WTC11 (cell line): ENCODE data around the gene PLXNB1. TPM values are rescaled to one million over a fixed set of nuclear protein-coding genes. Genes with fewer than 3 reads are reported as not detected.

Experiments
- ATAC-seq: fragments of 200-7000 bp; cut with Tn5 transposase; 2 replicates; pipeline ENCODE4 v1.10.0; 2021; ENCODE audit warnings: mild to moderate bottlenecking, moderate library complexity
- CTCF ChIA-PET: fragments of 300-600 bp; sonication (Branson Sonifier 250); formaldehyde crosslinking; loops from one replicate; lab custom pipeline; 2021; ENCODE audit warnings: antibody characterized with exemption; lab: Charles Lee
- POLR2A ChIA-PET: fragments of 350-600 bp; sonication (Branson Sonifier 250); formaldehyde crosslinking; loops from one replicate; lab custom pipeline; 2021; ENCODE audit warnings: antibody characterized with exemption; lab: Charles Lee
- DNase-seq: peaks from one replicate; pipeline ENCODE4 v3.0.0; 2021; ENCODE audit warnings: low spot score
- H3K27ac Mint-ChIP-seq: 2 replicates; pipeline ENCODE4 v1.8.0; 2021; ENCODE audit warnings: mixed read lengths
- H3K27me3 Mint-ChIP-seq: 2 replicates; pipeline ENCODE4 v1.8.0; 2021; ENCODE audit warnings: low read depth, mild to moderate bottlenecking, moderate library complexity, mixed read lengths
- H3K36me3 Mint-ChIP-seq: 2 replicates; pipeline ENCODE4 v1.8.0; 2021; ENCODE audit warnings: mixed read lengths
- H3K4me1 Mint-ChIP-seq: 2 replicates; pipeline ENCODE4 v1.8.0; 2022; ENCODE audit warnings: mixed read lengths
- H3K4me3 Mint-ChIP-seq: 2 replicates; pipeline ENCODE4 v1.8.0; 2021; ENCODE audit warnings: mild to moderate bottlenecking, moderate library complexity, mixed read lengths
- H3K9me3 Mint-ChIP-seq: 2 replicates; pipeline ENCODE4 v1.8.0; 2021; ENCODE audit warnings: mixed read lengths
- CREB1 ChIP-seq: sonication (generic); formaldehyde crosslinking; IDR thresholded peaks from 2 replicates; pipeline ENCODE4 v1.8.0; 2023; ENCODE audit warnings: mild to moderate bottlenecking, missing genetic modification reagents
- FOXJ3 ChIP-seq: sonication (generic); formaldehyde crosslinking; IDR thresholded peaks from 2 replicates; pipeline ENCODE4 v1.9.0; 2021; ENCODE audit warnings: missing genetic modification reagents, mild to moderate bottlenecking, borderline replicate concordance
- HMGA2 ChIP-seq: fragments of 250-450 bp; sonication (Bioruptor Pico); IDR thresholded peaks from 2 replicates; pipeline ENCODE4 v1.4.0; 2021; ENCODE audit warnings: mild to moderate bottlenecking, moderate library complexity
- JUN ChIP-seq: sonication (generic); formaldehyde crosslinking; IDR thresholded peaks from 2 replicates; pipeline ENCODE4 v1.8.0; 2023; ENCODE audit warnings: mild to moderate bottlenecking, missing genetic modification reagents
- KAT7 ChIP-seq: sonication (generic); formaldehyde crosslinking; IDR thresholded peaks from 2 replicates; pipeline ENCODE4 v1.8.1; 2023; ENCODE audit warnings: missing genetic modification reagents, mild to moderate bottlenecking, borderline replicate concordance
- MXD4 ChIP-seq: fragments of 250-450 bp; sonication (Bioruptor Pico); IDR thresholded peaks from 2 replicates; pipeline ENCODE4 v1.8.0; 2021; ENCODE audit warnings: mild to moderate bottlenecking, moderate library complexity, borderline replicate concordance
- NR1H2 ChIP-seq: sonication (generic); formaldehyde crosslinking; IDR thresholded peaks from 2 replicates; pipeline ENCODE4 v1.9.0; 2021; ENCODE audit warnings: mild to moderate bottlenecking, moderate library complexity, missing genetic modification reagents
- NR2C2 ChIP-seq: sonication (generic); formaldehyde crosslinking; IDR thresholded peaks from 2 replicates; pipeline ENCODE4 v1.8.0; 2022; ENCODE audit warnings: mild to moderate bottlenecking, missing genetic modification reagents
- RELA ChIP-seq: sonication (generic); formaldehyde crosslinking; IDR thresholded peaks from 2 replicates; pipeline ENCODE4 v1.8.1; 2022; ENCODE audit warnings: missing genetic modification reagents, mild to moderate bottlenecking, borderline replicate concordance
- SMAD3 ChIP-seq: sonication (generic); formaldehyde crosslinking; IDR thresholded peaks from 2 replicates; pipeline ENCODE4 v1.8.0; 2022; ENCODE audit warnings: missing genetic modification reagents, mild to moderate bottlenecking, borderline replicate concordance
- TCF7 ChIP-seq: sonication (generic); formaldehyde crosslinking; IDR thresholded peaks from 2 replicates; pipeline ENCODE4 v1.8.0; 2022; ENCODE audit warnings: mild to moderate bottlenecking, low read depth, missing genetic modification reagents, moderate library complexity
- ZBTB21 ChIP-seq: sonication (generic); formaldehyde crosslinking; IDR thresholded peaks from 2 replicates; pipeline ENCODE4 v1.8.1; 2023; ENCODE audit warnings: mild to moderate bottlenecking, missing genetic modification reagents, borderline replicate concordance
- ZNF396 ChIP-seq: fragments of 250-450 bp; sonication (Bioruptor Pico); IDR thresholded peaks from 2 replicates; pipeline ENCODE4 v1.8.0; 2021; ENCODE audit warnings: mild to moderate bottlenecking, moderate library complexity, borderline replicate concordance
- total RNA-seq: library from RNA; stranded (reverse); gene quantifications from 3 replicates; pipeline ENCODE4 v1.2.3, GENCODE V29; 2021
- TF ChIP-seq, protein P1 (sequence below): sonication (generic); formaldehyde crosslinking; IDR thresholded peaks from 2 replicates; pipeline ENCODE4 v1.8.1; 2022; ENCODE audit warnings: missing genetic modification reagents, borderline replicate concordance
- TF ChIP-seq, protein P2 (sequence below): sonication (generic); formaldehyde crosslinking; IDR thresholded peaks from 2 replicates; pipeline ENCODE4 v1.8.0; 2023; ENCODE audit warnings: missing genetic modification reagents, mild to moderate bottlenecking, borderline replicate concordance
- TF ChIP-seq, protein P3 (sequence below): sonication (generic); formaldehyde crosslinking; IDR thresholded peaks from 2 replicates; pipeline ENCODE4 v1.8.0; 2023; ENCODE audit warnings: missing genetic modification reagents
- TF ChIP-seq, protein P4 (sequence below): fragments of 250-450 bp; sonication (Bioruptor Pico); IDR thresholded peaks from 2 replicates; pipeline ENCODE4 v2.1.2; 2022; ENCODE audit warnings: mild to moderate bottlenecking, moderate library complexity
- TF ChIP-seq, protein P5 (sequence below): sonication (generic); formaldehyde crosslinking; IDR thresholded peaks from 2 replicates; pipeline ENCODE4 v1.8.1; 2023; ENCODE audit warnings: mild to moderate bottlenecking, missing genetic modification reagents
- TF ChIP-seq, protein P6 (sequence below): fragments of 250-450 bp; sonication (Bioruptor Pico); IDR thresholded peaks from 2 replicates; pipeline ENCODE4 v1.9.0; 2021; ENCODE audit warnings: mild to moderate bottlenecking

The PLXNB1 gene
- total RNA-seq, 1 experiment from 2014 or later, result 143 TPM

DNA sequence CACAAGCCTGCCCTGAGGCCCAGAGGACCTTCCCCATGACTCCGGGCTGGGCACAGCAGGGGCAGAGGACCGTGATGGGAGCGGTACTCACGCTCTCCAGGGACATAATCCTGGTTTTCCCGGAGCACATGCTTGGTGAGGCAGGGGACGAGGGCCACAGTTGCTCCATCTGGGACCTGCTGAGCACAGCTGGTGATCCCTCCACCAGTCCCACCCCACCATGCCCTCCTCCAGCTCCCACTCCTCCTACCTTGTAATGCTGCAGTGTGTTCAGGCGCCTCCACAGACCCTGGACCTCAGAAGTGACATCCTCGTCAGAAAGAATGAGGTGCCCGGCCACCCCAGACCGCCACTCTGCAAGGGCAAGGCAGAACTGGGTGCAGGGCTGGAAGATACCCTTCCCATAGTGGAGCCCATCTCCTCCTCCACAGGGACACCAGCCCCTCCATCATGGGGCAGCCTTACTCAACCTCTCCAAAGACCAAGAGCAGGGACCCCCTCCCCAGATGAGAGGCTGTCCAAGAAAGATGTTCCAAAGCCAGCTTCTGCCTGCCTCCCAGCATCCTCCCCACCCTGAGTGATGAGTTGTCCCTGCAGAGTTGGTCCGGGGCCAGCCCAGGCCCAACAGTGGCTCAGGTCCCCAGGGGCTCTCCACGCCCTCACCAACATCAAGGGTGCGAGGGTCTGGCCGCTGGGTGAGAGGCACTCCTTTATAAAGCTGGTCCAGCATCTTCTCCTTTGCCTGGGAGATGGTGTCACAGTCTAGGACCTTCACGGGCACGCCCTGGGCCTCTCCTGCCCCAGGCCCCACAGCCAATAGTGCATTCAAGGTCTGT lies 19.5 kb downstream of the PLXNB1 start:
- Mint-ChIP-seq H3K4me3 (no peak overlapping the region), H3K4me1 (no peaks in the 10 kb centered on the region), H3K27me3 (no peaks in the 10 kb centered on the region), H3K27ac (no peak overlapping the region), H3K9me3 (no peaks in the 10 kb centered on the region), H3K36me3 (peaks cover 79% of the 10 kb centered on the region)
- ChIA-PET CTCF (interaction anchor here (1.0 to 18.3 kb wide), 2 partner anchors 12 to 26 kb away, joined by 3 to 218 read pairs; no protein-coding TSS in a partner anchor), POLR2A (no interaction called here)
- ATAC-seq (no peak), DNase-seq (peak; percentile 4)
- TF ChIP-seq RELA (CRISPR knock-in tag) (no peak), MXD4 (no peak), NR2C2 (CRISPR knock-in tag) (no peak), SMAD3 (no peak), HMGA2 (CRISPR knock-in tag) (no peak)
- TF ChIP-seq, protein P1, sequence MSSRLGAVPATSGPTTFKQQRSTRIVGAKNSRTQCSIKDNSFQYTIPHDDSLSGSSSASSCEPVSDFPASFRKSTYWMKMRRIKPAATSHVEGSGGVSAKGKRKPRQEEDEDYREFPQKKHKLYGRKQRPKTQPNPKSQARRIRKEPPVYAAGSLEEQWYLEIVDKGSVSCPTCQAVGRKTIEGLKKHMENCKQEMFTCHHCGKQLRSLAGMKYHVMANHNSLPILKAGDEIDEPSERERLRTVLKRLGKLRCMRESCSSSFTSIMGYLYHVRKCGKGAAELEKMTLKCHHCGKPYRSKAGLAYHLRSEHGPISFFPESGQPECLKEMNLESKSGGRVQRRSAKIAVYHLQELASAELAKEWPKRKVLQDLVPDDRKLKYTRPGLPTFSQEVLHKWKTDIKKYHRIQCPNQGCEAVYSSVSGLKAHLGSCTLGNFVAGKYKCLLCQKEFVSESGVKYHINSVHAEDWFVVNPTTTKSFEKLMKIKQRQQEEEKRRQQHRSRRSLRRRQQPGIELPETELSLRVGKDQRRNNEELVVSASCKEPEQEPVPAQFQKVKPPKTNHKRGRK (CRISPR knock-in tag), result no peak
- TF ChIP-seq, protein P2, sequence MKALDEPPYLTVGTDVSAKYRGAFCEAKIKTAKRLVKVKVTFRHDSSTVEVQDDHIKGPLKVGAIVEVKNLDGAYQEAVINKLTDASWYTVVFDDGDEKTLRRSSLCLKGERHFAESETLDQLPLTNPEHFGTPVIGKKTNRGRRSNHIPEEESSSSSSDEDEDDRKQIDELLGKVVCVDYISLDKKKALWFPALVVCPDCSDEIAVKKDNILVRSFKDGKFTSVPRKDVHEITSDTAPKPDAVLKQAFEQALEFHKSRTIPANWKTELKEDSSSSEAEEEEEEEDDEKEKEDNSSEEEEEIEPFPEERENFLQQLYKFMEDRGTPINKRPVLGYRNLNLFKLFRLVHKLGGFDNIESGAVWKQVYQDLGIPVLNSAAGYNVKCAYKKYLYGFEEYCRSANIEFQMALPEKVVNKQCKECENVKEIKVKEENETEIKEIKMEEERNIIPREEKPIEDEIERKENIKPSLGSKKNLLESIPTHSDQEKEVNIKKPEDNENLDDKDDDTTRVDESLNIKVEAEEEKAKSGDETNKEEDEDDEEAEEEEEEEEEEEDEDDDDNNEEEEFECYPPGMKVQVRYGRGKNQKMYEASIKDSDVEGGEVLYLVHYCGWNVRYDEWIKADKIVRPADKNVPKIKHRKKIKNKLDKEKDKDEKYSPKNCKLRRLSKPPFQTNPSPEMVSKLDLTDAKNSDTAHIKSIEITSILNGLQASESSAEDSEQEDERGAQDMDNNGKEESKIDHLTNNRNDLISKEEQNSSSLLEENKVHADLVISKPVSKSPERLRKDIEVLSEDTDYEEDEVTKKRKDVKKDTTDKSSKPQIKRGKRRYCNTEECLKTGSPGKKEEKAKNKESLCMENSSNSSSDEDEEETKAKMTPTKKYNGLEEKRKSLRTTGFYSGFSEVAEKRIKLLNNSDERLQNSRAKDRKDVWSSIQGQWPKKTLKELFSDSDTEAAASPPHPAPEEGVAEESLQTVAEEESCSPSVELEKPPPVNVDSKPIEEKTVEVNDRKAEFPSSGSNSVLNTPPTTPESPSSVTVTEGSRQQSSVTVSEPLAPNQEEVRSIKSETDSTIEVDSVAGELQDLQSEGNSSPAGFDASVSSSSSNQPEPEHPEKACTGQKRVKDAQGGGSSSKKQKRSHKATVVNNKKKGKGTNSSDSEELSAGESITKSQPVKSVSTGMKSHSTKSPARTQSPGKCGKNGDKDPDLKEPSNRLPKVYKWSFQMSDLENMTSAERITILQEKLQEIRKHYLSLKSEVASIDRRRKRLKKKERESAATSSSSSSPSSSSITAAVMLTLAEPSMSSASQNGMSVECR (CRISPR knock-in tag), result no peak

DNA sequence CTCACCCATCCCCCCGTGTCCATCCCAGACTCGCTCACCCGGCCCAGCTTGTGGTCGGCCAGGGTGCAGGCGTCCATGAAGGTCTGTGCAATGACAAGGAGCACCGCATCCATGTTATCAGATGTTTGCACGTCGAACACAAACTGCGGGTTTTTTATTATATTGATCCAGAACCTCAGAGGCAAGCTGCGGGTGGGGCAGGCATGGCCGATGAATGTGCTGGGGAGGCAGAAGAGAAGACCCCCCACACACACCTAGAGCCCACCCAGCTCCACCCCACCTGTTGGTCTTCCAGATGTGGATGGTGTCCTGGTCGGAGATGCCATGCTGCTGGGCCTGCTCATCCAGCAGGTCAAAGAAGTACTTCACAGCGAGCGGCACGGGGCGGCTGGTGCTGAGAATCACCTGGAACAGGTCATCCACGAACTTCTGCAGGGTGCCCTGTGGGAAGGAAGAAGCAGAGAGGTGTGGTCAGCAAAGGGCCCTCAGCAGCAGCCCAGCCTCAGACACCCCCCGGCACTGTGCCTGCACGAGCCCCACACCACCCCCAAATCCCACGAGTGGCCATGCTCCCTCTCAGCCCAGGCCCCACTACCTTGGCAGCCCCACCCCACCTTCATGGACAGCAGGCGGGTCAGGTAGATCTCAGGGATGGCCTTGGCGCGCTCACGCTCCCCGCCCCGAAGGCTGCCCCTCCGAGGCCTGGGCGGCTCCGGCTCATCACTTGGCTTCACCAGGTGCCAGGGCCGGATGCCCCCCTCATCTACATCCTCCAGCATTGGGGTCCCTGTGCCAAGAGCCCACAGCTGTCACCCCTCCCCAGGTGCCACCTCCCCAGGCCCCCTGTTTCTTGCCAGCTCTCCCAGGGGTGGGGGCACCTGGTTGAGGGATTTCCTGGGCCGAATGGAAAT lies 20.3 kb downstream of the PLXNB1 start:
- ATAC-seq, result no peak
- POLR2A ChIA-PET, result no interaction called here
- no peaks in the 10 kb centered on the region for H3K9me3 Mint-ChIP-seq
- no peak for TF ChIP-seq KAT7 (CRISPR knock-in tag)
- TF ChIP-seq, protein P3, sequence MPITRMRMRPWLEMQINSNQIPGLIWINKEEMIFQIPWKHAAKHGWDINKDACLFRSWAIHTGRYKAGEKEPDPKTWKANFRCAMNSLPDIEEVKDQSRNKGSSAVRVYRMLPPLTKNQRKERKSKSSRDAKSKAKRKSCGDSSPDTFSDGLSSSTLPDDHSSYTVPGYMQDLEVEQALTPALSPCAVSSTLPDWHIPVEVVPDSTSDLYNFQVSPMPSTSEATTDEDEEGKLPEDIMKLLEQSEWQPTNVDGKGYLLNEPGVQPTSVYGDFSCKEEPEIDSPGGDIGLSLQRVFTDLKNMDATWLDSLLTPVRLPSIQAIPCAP (CRISPR knock-in tag), result no peak
- TF ChIP-seq, protein P1 (CRISPR knock-in tag), result no peak
- TF ChIP-seq ZNF396 (CRISPR knock-in tag), result no peak
- no peak for TF ChIP-seq FOXJ3 (CRISPR knock-in tag)
- TF ChIP-seq, protein P4, sequence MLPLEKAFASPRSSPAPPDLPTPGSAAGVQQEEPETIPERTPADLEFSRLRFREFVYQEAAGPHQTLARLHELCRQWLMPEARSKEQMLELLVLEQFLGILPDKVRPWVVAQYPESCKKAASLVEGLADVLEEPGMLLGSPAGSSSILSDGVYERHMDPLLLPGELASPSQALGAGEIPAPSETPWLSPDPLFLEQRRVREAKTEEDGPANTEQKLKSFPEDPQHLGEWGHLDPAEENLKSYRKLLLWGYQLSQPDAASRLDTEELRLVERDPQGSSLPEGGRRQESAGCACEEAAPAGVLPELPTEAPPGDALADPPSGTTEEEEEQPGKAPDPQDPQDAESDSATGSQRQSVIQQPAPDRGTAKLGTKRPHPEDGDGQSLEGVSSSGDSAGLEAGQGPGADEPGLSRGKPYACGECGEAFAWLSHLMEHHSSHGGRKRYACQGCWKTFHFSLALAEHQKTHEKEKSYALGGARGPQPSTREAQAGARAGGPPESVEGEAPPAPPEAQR (CRISPR knock-in tag), result no peak
- no peak for TF ChIP-seq JUN (CRISPR knock-in tag)
- no peak for TF ChIP-seq ZBTB21 (CRISPR knock-in tag)
- TF ChIP-seq, protein P5, sequence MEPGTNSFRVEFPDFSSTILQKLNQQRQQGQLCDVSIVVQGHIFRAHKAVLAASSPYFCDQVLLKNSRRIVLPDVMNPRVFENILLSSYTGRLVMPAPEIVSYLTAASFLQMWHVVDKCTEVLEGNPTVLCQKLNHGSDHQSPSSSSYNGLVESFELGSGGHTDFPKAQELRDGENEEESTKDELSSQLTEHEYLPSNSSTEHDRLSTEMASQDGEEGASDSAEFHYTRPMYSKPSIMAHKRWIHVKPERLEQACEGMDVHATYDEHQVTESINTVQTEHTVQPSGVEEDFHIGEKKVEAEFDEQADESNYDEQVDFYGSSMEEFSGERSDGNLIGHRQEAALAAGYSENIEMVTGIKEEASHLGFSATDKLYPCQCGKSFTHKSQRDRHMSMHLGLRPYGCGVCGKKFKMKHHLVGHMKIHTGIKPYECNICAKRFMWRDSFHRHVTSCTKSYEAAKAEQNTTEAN, result no peak
- TF ChIP-seq TCF7 (CRISPR knock-in tag), result no peak
- TF ChIP-seq CREB1, result no peak
- no peak for TF ChIP-seq NR1H2 (CRISPR knock-in tag)
- TF ChIP-seq, protein P6, sequence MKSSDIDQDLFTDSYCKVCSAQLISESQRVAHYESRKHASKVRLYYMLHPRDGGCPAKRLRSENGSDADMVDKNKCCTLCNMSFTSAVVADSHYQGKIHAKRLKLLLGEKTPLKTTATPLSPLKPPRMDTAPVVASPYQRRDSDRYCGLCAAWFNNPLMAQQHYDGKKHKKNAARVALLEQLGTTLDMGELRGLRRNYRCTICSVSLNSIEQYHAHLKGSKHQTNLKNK (CRISPR knock-in tag), result no peak
- TF ChIP-seq, all 79 proteins: peak for 0
- no peak overlapping the region for H3K4me3 Mint-ChIP-seq
- no peaks in the 10 kb centered on the region for H3K4me1 Mint-ChIP-seq
- CTCF ChIA-PET, result interaction anchor here (1.0 to 3.9 kb wide), 5 partner anchors 8 to 30 kb away, joined by 3 to 49 read pairs (median 9); partner anchors contain the start of genes CCDC51, PLXNB1 and TMA7
- DNase-seq, result peak; percentile 10
- no peak overlapping the region for H3K27ac Mint-ChIP-seq
- H3K36me3 Mint-ChIP-seq, result peaks cover 76% of the 10 kb centered on the region
- no peaks in the 10 kb centered on the region for H3K27me3 Mint-ChIP-seq
